Naive thymus-derived CD8-positive, alpha-beta T cell (primary cell): ENCODE data around the gene PITX1. TPM values are rescaled to one million over a fixed set of nuclear protein-coding genes. Genes with fewer than 3 reads are reported as not detected.

Source experiments
- ATAC-seq, 2 donors: fragments of 150-1000 bp; cut with Tn5 transposase in 1 of 2; sonication (Bioruptor Pico), chemical (Tn5 transposase) in 1 of 2; 1 replicate in 1 of 2; 2 replicates in 1 of 2; pipeline ENCODE4 v1.10.0; 2021; ENCODE audit warnings: mild to moderate bottlenecking in 2 of 2, moderate library complexity in 2 of 2
- POLR2A ChIA-PET: fragments of 350-600 bp; sonication (Branson Sonifier 250); formaldehyde crosslinking; loops from one replicate; lab custom pipeline; 2021; ENCODE audit warnings: antibody characterized with exemption; lab: Charles Lee
- DNase-seq, 10 donors: peaks; one replicate each; pipeline versions ENCODE4 v3.0.0 to v3.0.0-alpha.2; 2020 to 2022
- H3K27ac Mint-ChIP-seq, 10 donors: one replicate each; pipeline ENCODE4 v1.8.0; 2020 to 2022; ENCODE audit warnings: mild to moderate bottlenecking in 10 of 10, mixed read lengths in 10 of 10, moderate library complexity in 4 of 10, inconsistent platforms in 1 of 10
- H3K27me3 Mint-ChIP-seq, 5 donors: one replicate each; pipeline ENCODE4 v1.8.0; 2021 to 2022; ENCODE audit warnings: mixed read lengths in 5 of 5
- H3K36me3 Mint-ChIP-seq, 3 donors: one replicate each; pipeline ENCODE4 v1.8.0; 2020 to 2022; ENCODE audit warnings: mixed read lengths in 3 of 3, mild to moderate bottlenecking in 2 of 3, inconsistent platforms in 1 of 3
- H3K4me1 Mint-ChIP-seq, 4 donors: one replicate each; pipeline ENCODE4 v1.8.0; 2021 to 2022; ENCODE audit warnings: mixed read lengths in 4 of 4
- H3K4me3 Mint-ChIP-seq, 10 donors: one replicate each; pipeline ENCODE4 v1.8.0; 2020 to 2022; ENCODE audit warnings: mild to moderate bottlenecking in 10 of 10, mixed read lengths in 10 of 10, moderate library complexity in 6 of 10, inconsistent platforms in 1 of 10
- H3K9me3 Mint-ChIP-seq, 9 donors: one replicate each; pipeline ENCODE4 v1.8.0; 2020 to 2022; ENCODE audit warnings: mixed read lengths in 9 of 9, mild to moderate bottlenecking in 3 of 9, inconsistent platforms in 1 of 9, moderate library complexity in 1 of 9
- polyA plus RNA-seq, 3 donors: library from polyadenylated mRNA; unstranded; fragments of 300-500 nt; fragmentation: Illumina TruSeq; gene quantifications; one replicate each; pipeline ENCODE4 v1.2.3, GENCODE V29; 2021
- total RNA-seq, 8 experiments: library from RNA in 2 of 8; stranded (reverse) in 2 of 8; gene quantifications; one replicate each; pipeline ENCODE4 v1.2.3 and lab custom pipeline; 2021 to 2026

The PITX1 gene
- total and polyA plus RNA-seq, 5 experiments from 2014 or later: not detected

DNA sequence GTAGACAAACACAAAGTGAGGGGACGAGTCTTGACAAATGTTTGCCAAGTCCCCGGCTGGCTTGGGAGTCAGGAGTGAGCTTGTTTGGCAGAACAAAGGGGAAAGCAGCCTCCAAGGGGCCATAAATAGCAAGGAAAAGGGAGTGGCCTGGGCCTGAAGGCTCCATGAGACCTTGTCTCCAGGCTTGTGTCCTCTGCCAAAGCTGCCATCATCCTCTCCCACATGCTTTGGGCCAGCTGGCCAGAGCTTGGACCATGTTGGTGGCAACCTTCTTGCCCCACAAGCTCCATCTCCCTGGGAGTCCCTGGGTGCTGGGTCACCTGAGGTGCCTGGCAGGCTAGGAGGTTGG is 13.3 kb upstream of the PITX1 start:
- Mint-ChIP-seq H3K9me3 (no peaks in the 10 kb centered on the region), H3K4me3 (no peak overlapping the region), H3K4me1 (peaks cover 0 to 9% (median 4%) of the 10 kb centered on the region in 4 donors), H3K27ac (no peak overlapping the region), H3K36me3 (no peaks in the 10 kb centered on the region), H3K27me3 (peaks cover 35 to 99% (median 76%) of the 10 kb centered on the region in 5 donors)
- POLR2A ChIA-PET: no interaction called here
- DNase-seq (no peak), ATAC-seq (no peak)

- H3K36me3 Mint-ChIP-seq: no peaks in the 10 kb centered on the region
- peaks cover 0 to 4% (median 4%) of the 10 kb centered on the region in 4 donors for H3K4me1 Mint-ChIP-seq
- no peak overlapping the region for H3K27ac Mint-ChIP-seq
- POLR2A ChIA-PET: no interaction called here
- ATAC-seq (no peak), DNase-seq (no peak)
- no peak overlapping the region for H3K4me3 Mint-ChIP-seq
- peaks cover 34 to 99% (median 72%) of the 10 kb centered on the region in 5 donors for H3K27me3 Mint-ChIP-seq
- H3K9me3 Mint-ChIP-seq: no peaks in the 10 kb centered on the region
Observed at GRCh38 chr5:135046661-135047346, 12.8 kb upstream of the PITX1 start.

DNA sequence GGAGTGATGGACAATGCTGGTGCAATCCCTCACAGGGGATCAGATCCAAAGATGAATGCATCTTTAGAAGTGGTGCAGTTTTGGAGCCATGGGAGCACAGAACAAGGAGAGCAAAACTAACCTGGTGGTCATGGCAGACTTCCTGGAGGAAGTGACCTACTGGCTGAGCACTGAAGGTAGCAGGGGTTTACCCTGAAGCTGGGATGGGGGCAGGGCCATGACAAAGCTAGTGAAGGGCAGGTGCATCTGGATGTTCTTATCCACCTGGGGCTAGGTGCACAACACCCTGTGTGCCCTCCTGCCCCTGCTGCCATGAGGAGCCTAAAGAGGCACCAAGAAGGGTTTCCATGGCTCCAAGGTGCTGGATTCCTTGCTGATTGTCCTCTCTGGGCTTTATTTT is 11.5 kb upstream of the PITX1 start:
- Mint-ChIP-seq H3K9me3 (no peaks in the 10 kb centered on the region), H3K27me3 (peaks cover 33 to 99% (median 75%) of the 10 kb centered on the region in 5 donors), H3K27ac (no peak overlapping the region), H3K4me1 (peaks cover 2 to 10% (median 4%) of the 10 kb centered on the region in 4 donors), H3K4me3 (no peak overlapping the region), H3K36me3 (no peaks in the 10 kb centered on the region)
- DNase-seq (no peak), ATAC-seq (no peak)
- POLR2A ChIA-PET: no interaction called here

GRCh38 chr5:135042595-135042994 is 8.6 kb upstream of the PITX1 start:
- Mint-ChIP-seq H3K9me3 (no peaks in the 10 kb centered on the region), H3K4me3 (no peak overlapping the region), H3K27ac (no peak overlapping the region), H3K4me1 (peaks cover 0 to 18% (median 12%) of the 10 kb centered on the region in 4 donors), H3K36me3 (no peaks in the 10 kb centered on the region), H3K27me3 (peaks cover 27 to 88% (median 68%) of the 10 kb centered on the region in 5 donors)
- DNase-seq (no peak), ATAC-seq (no peak)
- POLR2A ChIA-PET: no interaction called here

GRCh38 chr5:135041726-135042125 is 7.7 kb upstream of the PITX1 start:
- POLR2A ChIA-PET: no interaction called here

GRCh38 chr5:135041145-135041587 is 7.1 kb upstream of the PITX1 start:
- no peaks in the 10 kb centered on the region for H3K9me3 Mint-ChIP-seq
- ATAC-seq: no peak
- no peaks in the 10 kb centered on the region for H3K36me3 Mint-ChIP-seq
- peaks cover 29 to 88% (median 67%) of the 10 kb centered on the region in 5 donors for H3K27me3 Mint-ChIP-seq
- no peak for DNase-seq
- POLR2A ChIA-PET: no interaction called here
- peak overlapping the region in 6 of 10 donors; percentile 28 to 65 (median 36) for H3K4me3 Mint-ChIP-seq
- H3K27ac Mint-ChIP-seq: peak overlapping the region in 1 of 10 donors; percentile 68
- H3K4me1 Mint-ChIP-seq: peaks cover 0 to 20% (median 12%) of the 10 kb centered on the region in 4 donors

More at GRCh38 chr5:135041726-135042125, 7.7 kb upstream of the PITX1 start:
- no peak overlapping the region for H3K27ac Mint-ChIP-seq
- H3K4me3 Mint-ChIP-seq: peak overlapping the region in 7 of 10 donors; percentile 16 to 65 (median 33)
- peaks cover 0 to 19% (median 12%) of the 10 kb centered on the region in 4 donors for H3K4me1 Mint-ChIP-seq
- DNase-seq: no peak
- peaks cover 26 to 88% (median 67%) of the 10 kb centered on the region in 5 donors for H3K27me3 Mint-ChIP-seq
- H3K36me3 Mint-ChIP-seq: no peaks in the 10 kb centered on the region
- H3K9me3 Mint-ChIP-seq: no peaks in the 10 kb centered on the region
- no peak for ATAC-seq

DNA sequence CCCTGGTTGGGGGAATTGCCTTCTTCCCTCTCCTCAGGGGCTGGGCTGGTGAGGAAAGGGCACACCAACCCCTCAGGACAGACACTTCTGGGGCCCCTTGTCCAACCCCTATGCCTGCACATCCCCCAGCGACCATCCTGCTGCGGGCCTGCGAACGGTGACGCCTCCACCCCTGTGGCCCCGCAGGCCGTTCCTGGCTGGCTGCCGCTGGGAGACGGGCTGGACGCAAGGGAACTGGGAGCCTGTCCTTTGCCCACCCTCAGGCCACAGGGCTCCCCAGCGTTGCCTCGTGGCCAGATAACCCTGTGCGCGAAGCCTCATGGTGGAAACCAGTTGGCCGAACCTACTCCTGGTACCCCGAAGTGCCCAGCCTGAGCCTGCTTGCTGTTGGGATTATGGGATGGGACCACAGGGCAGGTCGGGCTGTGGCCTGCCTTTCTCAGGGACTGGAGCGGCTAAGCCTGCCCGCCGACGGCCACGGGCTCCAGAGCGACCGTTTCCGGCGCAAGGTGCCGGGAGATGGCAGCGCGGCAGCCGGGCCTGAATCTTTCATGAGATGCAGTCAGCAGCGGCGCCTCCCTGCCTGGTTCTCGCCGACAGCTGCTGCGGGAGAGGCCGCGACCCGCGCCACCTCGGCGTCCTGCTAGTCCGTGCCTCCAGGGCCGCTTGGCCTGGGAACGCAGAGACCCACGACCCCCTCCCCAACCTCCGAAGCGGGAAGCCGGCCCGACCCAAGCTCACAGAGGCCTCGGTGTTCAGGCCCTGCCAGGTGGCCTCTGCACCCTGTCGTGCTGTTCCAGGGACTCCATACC is 6.5 kb upstream of the PITX1 start:
- no peak for DNase-seq
- H3K27me3 Mint-ChIP-seq: peaks cover 32 to 89% (median 72%) of the 10 kb centered on the region in 5 donors
- peaks cover 0 to 20% (median 12%) of the 10 kb centered on the region in 4 donors for H3K4me1 Mint-ChIP-seq
- peak overlapping the region in 7 of 10 donors; percentile 6 to 65 (median 55) for H3K4me3 Mint-ChIP-seq
- H3K27ac Mint-ChIP-seq: no peak overlapping the region
- H3K36me3 Mint-ChIP-seq: no peaks in the 10 kb centered on the region
- ATAC-seq: peak in 1 of 2 donors; percentile 30
- no peaks in the 10 kb centered on the region for H3K9me3 Mint-ChIP-seq
- POLR2A ChIA-PET: no interaction called here

GRCh38 chr5:135040034-135040332 is 6.0 kb upstream of the PITX1 start:
- no peak overlapping the region for H3K27ac Mint-ChIP-seq
- H3K27me3 Mint-ChIP-seq: peaks cover 32 to 89% (median 73%) of the 10 kb centered on the region in 5 donors
- H3K4me1 Mint-ChIP-seq: peaks cover under 1 to 23% (median 16%) of the 10 kb centered on the region in 4 donors
- H3K9me3 Mint-ChIP-seq: no peaks in the 10 kb centered on the region
- POLR2A ChIA-PET: no interaction called here
- peak overlapping the region in 7 of 10 donors; percentile 6 to 61 (median 40) for H3K4me3 Mint-ChIP-seq
- H3K36me3 Mint-ChIP-seq: peaks cover 0 to under 1% (median 0%) of the 10 kb centered on the region in 3 donors
- DNase-seq (no peak), ATAC-seq (no peak)

DNA sequence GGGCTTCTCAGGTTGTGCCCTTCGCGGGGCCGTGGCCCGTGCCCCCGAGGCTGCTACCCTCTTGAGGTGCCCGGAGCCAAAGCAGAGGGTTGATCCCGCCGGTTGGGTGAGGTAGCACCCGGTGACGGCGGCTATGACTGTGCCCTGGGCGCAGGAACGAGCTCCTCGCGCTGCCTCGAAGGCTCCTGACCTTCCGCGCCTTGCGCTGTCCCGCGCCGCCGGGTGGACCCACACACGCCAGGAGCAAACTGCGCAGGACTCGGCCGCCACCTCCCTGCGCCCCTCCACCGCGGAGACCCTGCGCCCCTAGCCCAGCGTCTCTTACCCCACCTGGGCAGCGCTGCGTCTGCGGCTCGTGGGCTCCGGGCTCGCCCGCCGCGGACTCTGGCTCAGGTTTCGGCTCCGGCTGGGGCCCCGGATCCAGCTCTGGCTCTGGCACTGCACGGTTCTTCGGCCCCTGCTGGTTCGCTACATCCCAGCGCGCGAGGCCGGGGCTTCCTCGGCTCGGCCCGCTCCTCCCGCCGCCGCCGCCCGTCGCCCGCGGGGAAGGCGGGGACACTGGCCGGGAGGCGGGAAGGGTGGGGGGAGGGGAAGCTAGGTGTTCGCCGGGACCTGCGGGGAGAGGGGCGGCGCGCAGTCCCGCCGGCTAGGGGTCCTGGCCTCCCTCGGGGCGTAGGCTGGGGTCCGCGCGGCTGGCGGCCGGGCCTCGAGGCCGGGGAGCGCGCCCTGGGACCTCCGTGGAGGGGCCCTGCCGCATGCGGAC is 5.4 kb upstream of the PITX1 start:
- ATAC-seq: peak; percentile 39 to 56
- peaks cover 36 to 89% (median 73%) of the 10 kb centered on the region in 5 donors for H3K27me3 Mint-ChIP-seq
- POLR2A ChIA-PET: interaction anchor here (1.2 kb wide), 1 partner anchor 15 kb away, joined by 3 read pairs; no protein-coding TSS in a partner anchor
- H3K4me3 Mint-ChIP-seq: peak overlapping the region in 5 of 10 donors; percentile 33 to 58 (median 45)
- H3K4me1 Mint-ChIP-seq: peaks cover 4 to 26% (median 20%) of the 10 kb centered on the region in 4 donors
- peaks cover 0 to 2% (median 0%) of the 10 kb centered on the region in 3 donors for H3K36me3 Mint-ChIP-seq
- DNase-seq: no peak
- no peaks in the 10 kb centered on the region for H3K9me3 Mint-ChIP-seq
- H3K27ac Mint-ChIP-seq: no peak overlapping the region

DNA sequence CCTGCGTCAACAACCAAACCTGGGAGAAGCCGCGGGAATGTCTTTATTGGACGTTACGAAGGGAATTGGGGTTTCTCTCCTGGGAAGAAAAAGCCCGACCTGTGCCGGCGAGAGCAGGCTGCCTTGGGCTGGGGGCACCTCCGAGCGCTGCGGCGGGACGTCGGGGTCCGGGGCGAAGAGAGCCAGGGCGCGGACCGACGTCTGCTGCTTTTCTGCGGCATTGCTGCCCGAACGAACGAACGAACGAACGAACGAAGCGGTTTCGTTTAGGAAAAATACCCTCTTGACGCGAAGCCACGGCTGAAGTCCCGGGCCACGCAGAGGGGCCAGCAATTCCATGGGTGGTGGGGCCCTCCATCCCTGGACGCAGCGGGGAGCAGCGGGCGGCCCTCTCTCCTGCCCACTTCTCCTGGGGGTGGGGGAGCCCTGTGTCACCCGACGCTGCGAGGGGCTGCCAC is 4.8 kb upstream of the PITX1 start:
- Mint-ChIP-seq H3K4me3 (peak overlapping the region in 6 of 10 donors; percentile 4 to 64 (median 45)), H3K36me3 (peaks cover 0 to 2% (median 0%) of the 10 kb centered on the region in 3 donors), H3K4me1 (peaks cover 6 to 28% (median 23%) of the 10 kb centered on the region in 4 donors), H3K27ac (no peak overlapping the region), H3K27me3 (peaks cover 35 to 85% (median 69%) of the 10 kb centered on the region in 5 donors), H3K9me3 (no peaks in the 10 kb centered on the region)
- ATAC-seq (no peak), DNase-seq (no peak)
- POLR2A ChIA-PET: interaction anchor here (1.2 kb wide), 1 partner anchor 14 kb away, joined by 3 read pairs; no protein-coding TSS in a partner anchor

GRCh38 chr5:135038205-135038812 is 4.3 kb upstream of the PITX1 start:
- H3K27me3 Mint-ChIP-seq: peaks cover 31 to 83% (median 66%) of the 10 kb centered on the region in 5 donors
- peaks cover 7 to 29% (median 25%) of the 10 kb centered on the region in 4 donors for H3K4me1 Mint-ChIP-seq
- DNase-seq: no peak
- no peak for ATAC-seq
- H3K36me3 Mint-ChIP-seq: peaks cover 0 to 2% (median 0%) of the 10 kb centered on the region in 3 donors
- H3K9me3 Mint-ChIP-seq: no peaks in the 10 kb centered on the region
- POLR2A ChIA-PET: interaction anchor here (1.2 kb wide), 1 partner anchor 14 kb away, joined by 3 read pairs; no protein-coding TSS in a partner anchor
- H3K27ac Mint-ChIP-seq: no peak overlapping the region
- H3K4me3 Mint-ChIP-seq: peak overlapping the region in 8 of 10 donors; percentile 22 to 64 (median 42)
